Measurements from ENCODE around the gene ZNF74.
"Not testable (repeated sequence)": the region's sequence is repeated elsewhere in the genome, so short reads cannot be mapped to it uniquely, and the experiment has no call there.

ZNF74 gene

GRCh38 chr22:20376983-20377382, 17.0 kb upstream of the ZNF74 start:
- not testable (repeated sequence) for DNase-seq

DNA sequence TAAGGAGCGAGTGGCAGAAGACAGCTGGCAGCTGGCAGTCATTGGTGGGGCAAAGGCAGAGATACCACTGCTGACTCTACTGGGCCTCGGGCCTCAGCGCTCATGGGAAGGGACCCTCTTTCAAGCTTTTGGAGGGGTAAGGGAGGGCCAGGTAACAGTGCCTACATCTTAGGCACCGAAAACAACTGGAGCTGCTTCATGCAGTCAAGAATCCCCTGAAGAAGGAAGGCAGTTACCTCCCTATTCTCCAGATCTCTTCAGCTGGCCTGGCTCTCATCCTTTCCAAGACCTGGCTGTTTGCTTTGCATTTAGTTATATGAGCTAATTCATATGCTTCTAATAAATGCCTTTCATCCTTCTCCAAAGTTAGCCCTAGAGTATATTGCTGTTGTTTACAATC, 15.8 kb upstream of the ZNF74 start:
- DNase-seq = no peak

- not testable (repeated sequence) for DNase-seq
Observed at GRCh38 chr22:20378684-20379083, 15.3 kb upstream of the ZNF74 start.

DNA sequence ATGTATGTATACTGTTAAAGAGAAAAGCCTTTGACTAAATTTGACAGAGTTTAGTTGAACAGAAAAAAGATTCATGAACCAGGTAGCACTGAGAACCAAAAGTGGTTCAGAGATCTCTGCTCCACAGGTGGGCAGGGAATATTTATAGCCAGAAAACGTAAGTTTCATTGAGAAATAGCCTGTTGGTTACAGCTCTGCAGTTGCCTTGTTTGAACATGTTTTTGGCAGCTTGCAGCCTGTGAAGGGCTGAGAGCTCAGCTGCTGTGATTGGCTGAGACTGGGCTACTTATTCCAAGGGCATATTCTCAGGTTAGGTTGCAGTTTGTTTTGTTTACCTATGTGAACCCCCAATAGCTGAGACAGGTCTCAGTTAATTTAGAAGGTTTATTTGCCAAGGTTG, 13.5 kb upstream of the ZNF74 start:
- no peak for DNase-seq

- no peak for DNase-seq
Observed at GRCh38 chr22:20383538-20383937, 10.4 kb upstream of the ZNF74 start.

- DNase-seq = no peak
Observed at GRCh38 chr22:20384171-20384570, 9.8 kb upstream of the ZNF74 start.

DNA sequence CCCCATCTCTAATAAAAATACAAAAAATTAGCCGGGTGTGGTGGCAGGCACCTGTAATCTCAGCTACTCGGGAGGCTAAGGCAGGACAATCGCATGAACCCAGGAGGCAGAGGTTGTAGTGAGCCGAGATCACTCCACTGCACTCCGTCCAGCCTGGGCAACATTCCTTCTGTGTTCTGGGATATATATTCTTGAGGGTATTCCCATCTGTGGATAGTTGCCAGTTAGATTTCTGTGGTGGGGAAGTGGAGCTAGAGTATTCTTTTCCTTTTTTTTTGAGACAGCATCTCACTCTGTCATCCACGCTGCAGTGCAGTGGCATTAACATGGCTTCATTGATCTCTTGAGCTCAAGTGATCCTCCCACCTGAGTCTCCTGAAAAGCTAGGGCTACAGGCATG, 9.1 kb upstream of the ZNF74 start:
- DNase-seq = no peak

DNA sequence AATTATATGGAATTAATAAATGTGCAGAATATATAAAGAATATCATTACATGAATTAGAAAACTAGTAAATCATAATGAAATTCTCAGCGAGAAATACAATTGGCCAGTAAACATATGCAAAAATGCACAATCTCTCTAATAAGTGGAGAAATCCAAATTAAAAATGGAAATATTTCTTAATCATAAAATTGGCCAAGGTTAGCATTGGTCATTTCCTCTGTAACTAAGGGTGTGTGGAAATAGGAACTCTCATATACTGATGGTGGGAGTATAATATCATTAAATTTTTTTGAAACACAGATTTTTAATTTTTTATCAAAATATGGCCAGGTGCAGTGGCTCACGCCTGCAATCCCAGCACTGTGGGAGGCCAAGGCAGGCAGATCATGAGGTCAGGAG, 7.6 kb upstream of the ZNF74 start:
- no peak for DNase-seq

DNA sequence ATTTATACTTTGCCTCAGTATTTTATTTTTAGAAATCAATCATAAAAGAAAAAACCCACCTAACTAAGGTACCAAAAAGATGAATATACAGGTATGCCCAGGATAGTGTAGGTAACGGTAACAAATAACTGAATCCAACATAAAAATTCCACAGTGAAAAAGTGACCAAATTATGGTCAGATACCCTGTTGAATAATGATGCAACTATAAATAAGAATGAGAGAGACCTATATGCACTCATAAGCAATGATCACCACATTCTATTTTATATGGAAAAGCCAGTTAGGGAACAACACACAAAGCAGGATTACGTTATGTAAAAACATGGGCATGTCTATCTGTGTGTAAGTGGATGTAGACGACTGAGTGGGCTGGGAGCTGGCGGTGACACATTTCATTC, 7.0 kb upstream of the ZNF74 start:
- DNase-seq = no peak

GRCh38 chr22:20388200-20388599, 5.8 kb upstream of the ZNF74 start:
- DNase-seq = no peak

- no peak for DNase-seq
Observed at GRCh38 chr22:20389288-20389687, 4.7 kb upstream of the ZNF74 start.

GRCh38 chr22:20390394-20390907, 3.5 kb upstream of the ZNF74 start:
- no peak for DNase-seq

- no peak for DNase-seq
Observed at GRCh38 chr22:20391222-20391621, 2.7 kb upstream of the ZNF74 start.

DNA sequence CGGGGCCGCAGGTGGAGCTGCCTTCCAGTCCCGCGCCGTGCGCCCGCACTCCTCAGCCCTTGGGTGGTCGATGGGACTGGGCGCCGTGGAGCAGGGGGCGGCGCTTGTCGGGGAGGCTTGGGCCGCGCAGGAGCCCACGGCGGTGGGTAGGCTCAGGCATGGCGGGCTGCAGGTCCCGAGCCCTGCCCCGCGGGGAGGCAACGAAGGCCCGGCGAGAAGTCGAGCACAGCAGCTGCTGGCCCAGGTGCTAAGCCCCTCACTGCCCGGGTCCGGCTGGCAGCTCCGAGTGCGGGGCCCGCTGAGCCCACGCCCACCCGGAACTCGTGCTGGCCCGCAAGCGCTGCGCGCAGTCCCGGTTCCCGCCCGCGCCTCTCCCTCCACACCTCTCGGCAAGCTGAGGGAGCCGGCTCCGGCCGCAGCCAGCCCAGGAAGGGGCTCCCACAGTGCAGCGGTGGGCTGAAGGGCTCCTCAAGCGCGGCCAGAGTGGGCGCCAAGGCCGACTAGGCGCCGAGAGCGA, 1.5 kb upstream of the ZNF74 start:
- not testable (repeated sequence) for DNase-seq

- no peak for DNase-seq
Observed at GRCh38 chr22:20392983-20393704, 807 bp upstream of the ZNF74 start.

DNA sequence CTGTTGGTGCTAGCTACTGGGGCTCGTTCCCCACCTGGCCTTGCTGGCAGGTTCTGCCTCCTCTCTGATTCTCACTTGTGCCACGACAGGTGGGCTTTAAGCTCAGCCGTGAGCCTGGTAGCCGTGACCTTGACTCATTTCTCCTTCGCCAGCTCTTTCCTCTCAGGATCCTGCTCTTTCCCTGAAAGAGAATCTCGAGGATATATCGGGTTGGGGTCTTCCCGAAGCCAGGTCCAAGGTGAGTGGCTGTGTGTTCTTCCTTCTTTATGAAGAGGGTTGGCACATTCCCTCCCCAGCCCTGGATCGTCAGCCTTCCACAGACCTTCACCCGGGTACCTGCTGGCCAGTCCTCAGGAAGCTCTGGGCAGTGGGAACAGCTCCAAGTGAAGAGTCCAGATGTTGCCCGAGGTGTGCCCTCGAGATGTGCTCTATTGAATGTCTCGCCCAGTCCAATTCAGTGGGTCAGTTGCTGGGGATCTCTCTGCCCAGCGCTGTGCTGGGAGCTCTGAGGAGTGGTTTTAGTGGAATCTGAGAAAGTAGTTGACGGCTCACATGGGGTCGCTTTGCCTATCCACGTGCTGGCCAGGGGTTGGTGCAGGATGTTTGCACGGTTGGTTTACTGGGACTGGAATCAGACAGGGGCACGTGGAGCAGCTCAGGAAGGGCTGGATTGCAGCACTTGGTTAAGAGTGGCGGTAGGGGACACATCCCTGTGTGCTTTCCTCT, 1.4 kb downstream of the ZNF74 start:
- DNase-seq = no peak

DNA sequence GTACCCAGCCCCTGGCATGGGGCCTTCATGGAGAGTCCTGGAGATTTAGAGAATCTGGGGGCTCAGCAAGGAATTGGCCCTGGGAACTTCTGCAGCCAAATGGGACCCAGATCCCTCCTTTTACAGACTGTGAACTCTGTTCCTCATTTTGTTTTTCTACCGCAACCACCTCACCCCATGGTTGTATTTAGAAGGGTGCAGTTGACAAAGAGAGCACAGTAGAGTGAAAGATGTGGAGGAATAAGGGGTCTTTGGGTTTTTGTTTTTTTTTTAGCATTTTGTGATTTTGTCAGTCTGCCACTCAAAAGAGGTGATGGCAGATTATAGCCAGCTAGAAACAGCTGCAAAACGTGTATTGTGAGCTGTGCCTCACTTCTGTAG, 1.9 kb downstream of the ZNF74 start:
- DNase-seq = no peak

DNA sequence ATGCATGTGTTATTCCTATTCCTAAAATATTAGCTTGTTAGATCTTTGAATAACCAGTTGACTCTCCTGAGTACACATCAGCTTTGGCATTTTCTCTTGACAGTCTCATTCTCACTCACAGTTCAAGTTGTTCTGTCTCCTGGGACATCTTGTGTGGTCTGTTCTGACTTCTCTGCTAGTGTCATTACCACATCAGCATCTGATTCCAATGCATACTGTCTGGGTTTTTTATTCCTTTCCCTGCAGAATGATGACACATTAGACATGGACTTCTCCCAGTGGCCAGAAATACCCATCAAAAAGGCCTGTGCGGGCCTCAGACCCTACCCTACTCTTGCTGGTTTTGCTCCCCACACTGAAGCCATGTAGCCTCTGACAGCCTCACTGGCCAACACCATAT, 2.7 kb downstream of the ZNF74 start:
- no peak for DNase-seq

- DNase-seq = no peak
Observed at GRCh38 chr22:20397498-20397897, 3.5 kb downstream of the ZNF74 start.

DNA sequence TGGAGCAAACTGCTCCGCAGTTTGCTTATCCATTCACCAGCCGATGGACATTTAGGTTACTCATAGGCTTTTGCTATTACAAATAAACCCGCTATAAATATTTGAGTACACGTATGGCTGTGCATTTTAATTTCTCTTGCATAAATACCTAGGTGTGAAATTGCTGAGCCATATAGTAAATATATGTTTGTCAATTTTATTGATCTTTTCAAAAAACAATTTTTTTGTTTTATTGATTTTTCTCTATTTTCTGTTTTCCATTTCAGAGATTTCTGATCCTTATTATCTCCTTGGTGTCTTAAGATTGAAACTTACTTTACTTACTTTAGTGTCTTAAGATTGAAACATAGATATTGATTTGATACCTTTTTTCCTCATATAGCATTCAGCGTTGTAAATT, 4.5 kb downstream of the ZNF74 start:
- DNase-seq = no peak

DNA sequence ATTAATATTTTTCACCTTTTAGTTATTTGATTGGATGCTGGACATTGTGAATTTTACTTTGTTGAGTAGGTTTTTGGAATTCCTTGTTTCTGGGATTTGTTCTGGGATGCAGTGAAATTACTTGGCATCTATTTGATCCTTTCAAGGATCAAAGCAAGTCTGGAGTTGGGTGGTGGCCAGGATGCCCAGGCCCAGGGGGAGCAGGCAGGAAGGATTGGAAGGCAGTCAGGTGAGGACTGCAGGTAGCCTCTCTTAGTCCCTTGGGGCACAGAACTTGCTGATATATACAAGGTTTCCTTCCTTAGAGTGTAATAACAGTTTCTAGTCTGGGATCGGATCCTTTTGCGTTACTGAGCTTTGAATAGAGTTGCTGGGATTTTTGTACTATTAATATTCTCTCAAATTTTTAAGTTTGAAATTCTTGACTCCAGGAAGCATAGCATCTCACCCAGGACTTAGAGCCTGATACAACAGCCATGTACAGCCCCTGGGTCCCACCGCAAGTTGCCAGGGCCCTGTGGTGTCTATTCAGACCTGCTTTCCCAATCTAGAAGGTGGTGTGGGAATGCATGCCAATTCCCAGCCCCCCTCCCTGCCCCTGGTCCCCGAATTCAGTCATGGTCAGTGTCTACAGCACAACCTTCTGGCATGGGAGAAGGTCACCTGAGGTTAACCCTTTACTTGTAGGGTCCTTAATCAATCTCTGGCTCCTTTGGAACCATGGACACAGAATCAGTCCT, 6.1 kb downstream of the ZNF74 start:
- DNase-seq = no peak

DNA sequence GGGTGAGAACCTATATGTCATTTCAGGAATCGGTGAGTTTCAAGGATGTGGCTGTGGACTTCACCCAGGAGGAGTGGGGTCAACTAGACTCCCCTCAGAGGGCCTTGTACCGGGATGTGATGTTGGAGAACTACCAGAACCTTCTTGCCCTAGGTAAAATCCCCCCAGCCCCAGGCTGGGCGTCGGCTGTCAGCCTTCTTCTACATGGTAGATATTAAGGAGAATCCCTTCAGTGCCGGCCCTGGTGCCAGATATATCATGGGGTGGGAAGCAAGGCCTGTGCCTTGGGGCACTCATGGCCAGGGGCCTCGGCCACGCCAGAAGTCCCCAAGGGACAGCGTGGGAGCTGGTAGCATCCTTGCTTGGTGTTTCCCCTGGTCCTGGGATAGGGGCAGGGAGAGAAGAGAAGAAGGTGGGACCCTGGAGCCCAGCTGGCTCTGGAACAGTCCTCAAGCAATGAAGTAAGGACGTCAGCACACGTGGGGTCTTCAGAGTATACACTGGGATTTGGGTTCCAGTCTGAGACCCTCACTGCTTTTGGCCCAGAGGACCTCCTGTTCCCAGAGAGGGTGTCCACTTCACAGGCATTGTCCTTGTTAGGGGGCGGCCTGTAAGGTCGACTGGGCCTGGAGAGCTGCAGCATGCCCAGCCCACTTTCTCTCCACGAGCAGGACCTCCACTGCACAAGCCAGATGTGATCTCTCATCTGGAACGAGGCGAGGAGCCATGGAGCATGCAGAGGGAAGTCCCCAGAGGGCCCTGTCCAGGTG, 6.8 kb downstream of the ZNF74 start:
- no peak for DNase-seq
